Peyer's patch (tissue), 4 donors: ENCODE measurements around the gene PFDN2.

ENCODE experiments used
- POLR2A ChIP-seq, 2 donors: fragments of 450-650 bp; IDR thresholded peaks; one replicate each; pipeline ENCODE4 v1.5.1; 2017; ENCODE audit warnings: antibody characterized with exemption in 2 of 2, mild to moderate bottlenecking in 2 of 2, moderate library complexity in 2 of 2
- TF ChIP-seq, protein P1 (sequence below), 6 experiments: fragments of 450-650 bp in 4 of 6; fragments of 200-600 bp in 2 of 6; sonication (generic) in 1 of 6; IDR thresholded peaks; one replicate each; pipeline ENCODE4 v1.5.1; 2017 to 2019; ENCODE audit warnings: antibody characterized with exemption in 6 of 6, mild to moderate bottlenecking in 3 of 6, moderate library complexity in 1 of 6

DNA sequence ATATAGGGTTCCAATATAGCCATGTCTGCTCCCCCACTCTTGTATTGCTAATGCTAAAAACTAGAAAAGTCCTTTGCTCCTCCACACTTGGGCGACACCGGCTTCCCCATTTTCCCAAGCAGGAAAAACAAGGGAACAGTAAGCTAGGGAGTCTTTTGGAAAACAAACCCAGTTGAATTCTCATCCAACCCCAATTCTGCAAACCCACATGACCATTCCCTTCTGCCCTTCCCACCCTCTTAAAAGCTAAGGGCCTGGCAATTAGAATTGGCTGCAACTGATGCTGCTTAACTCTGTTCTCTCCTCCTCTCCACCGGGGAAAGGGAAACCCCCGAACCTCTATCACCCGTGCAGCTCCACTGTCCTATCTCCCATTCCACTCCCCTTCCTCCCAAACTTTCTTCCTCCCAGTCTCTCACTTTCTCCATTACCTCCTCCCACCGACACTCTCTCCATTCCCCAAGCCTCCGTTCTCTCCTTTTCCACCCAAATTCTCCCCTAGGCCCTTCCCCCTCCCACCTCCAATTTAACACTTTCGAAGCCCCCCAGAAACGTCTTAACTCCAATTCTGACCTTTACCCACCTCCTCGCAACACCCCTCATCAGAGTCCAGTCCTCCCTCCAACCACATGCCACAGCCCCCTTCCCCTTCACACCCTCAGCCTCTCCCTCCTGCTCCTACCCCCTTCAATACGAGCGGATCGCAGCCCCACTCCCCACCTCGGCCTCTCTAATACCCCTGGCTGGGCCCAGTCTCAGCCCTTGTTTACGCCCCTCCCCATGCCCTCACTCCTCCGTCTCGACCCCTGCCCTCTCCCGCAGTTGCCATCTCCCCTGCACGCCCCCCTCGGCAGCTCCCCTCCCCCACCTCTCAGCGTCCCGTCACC lies 13.9 kb upstream of the PFDN2 start:
- TF ChIP-seq, protein P1, sequence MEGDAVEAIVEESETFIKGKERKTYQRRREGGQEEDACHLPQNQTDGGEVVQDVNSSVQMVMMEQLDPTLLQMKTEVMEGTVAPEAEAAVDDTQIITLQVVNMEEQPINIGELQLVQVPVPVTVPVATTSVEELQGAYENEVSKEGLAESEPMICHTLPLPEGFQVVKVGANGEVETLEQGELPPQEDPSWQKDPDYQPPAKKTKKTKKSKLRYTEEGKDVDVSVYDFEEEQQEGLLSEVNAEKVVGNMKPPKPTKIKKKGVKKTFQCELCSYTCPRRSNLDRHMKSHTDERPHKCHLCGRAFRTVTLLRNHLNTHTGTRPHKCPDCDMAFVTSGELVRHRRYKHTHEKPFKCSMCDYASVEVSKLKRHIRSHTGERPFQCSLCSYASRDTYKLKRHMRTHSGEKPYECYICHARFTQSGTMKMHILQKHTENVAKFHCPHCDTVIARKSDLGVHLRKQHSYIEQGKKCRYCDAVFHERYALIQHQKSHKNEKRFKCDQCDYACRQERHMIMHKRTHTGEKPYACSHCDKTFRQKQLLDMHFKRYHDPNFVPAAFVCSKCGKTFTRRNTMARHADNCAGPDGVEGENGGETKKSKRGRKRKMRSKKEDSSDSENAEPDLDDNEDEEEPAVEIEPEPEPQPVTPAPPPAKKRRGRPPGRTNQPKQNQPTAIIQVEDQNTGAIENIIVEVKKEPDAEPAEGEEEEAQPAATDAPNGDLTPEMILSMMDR (IDR thresholded peaks at IDR 0.05): no peak
- TF ChIP-seq POLR2A (IDR thresholded peaks at IDR 0.05): no peak
